SK-N-SH (cell line): ENCODE measurements around the gene PIH1D1. TPM values are rescaled to one million over a fixed set of nuclear protein-coding genes. Genes with fewer than 3 reads are reported as not detected.

Experiments
- CTCF ChIA-PET: fragments of 300-600, 350-600 bp; formaldehyde crosslinking; extraction: SDS; loops from one replicate; lab custom pipeline; 2021; lab: Yijun Ruan, JAX
- POLR2A ChIA-PET: fragments of 350-600 bp; sonication (Branson Sonifier 250); formaldehyde crosslinking; extraction: SDS; loops from one replicate; lab custom pipeline; 2020; ENCODE audit warnings: antibody characterized with exemption, inconsistent platforms; lab: Yijun Ruan, JAX
- DNase-seq: peaks from one replicate; pipeline ENCODE4 v3.0.0; 2012
- H2AFZ ChIP-seq: fragments of 200-600 bp; sonication (generic); 2 replicates; pipeline ENCODE4 v1.8.1; 2016; ENCODE audit warnings: antibody characterized with exemption, mild to moderate bottlenecking, low read depth
- H3F3A ChIP-seq: fragments of 200-600 bp; sonication (generic); replicated peaks from 2 replicates; pipeline ENCODE3; 2016; ENCODE audit warnings: antibody characterized with exemption, mild to moderate bottlenecking; ENCODE audit not compliant: insufficient read depth
- H3K27ac ChIP-seq, 2 experiments: fragments of 200-500 bp in 1 of 2; fragments of 200-600 bp in 1 of 2; sonication (Bioruptor generic) in 1 of 2; sonication (generic), shearing (Covaris generic) in 1 of 2; 2 replicates each; pipeline versions ENCODE4 v1.5.1 to v1.6.1; 2014 to 2016; ENCODE audit warnings: low read depth in 2 of 2, inconsistent platforms in 1 of 2, low read length in 1 of 2, mild to moderate bottlenecking in 1 of 2, mixed read lengths in 1 of 2
- H3K27me3 ChIP-seq: fragments of 200-600 bp; sonication (generic), shearing (Covaris generic); 2 replicates; pipeline ENCODE4 v1.6.1; 2016; ENCODE audit warnings: mixed run types; ENCODE audit not compliant: insufficient read depth
- H3K36me3 ChIP-seq, 2 experiments: fragments of 200-500 bp in 1 of 2; fragments of 200-600 bp in 1 of 2; sonication (Bioruptor generic) in 1 of 2; sonication (generic) in 1 of 2; replicated peaks in 1 of 2; 2 replicates each; pipeline versions ENCODE3 to v1.5.1; 2014 to 2016; ENCODE audit warnings: low read length in 1 of 2, mild to moderate bottlenecking in 1 of 2; ENCODE audit not compliant: insufficient read depth in 2 of 2, control insufficient read depth in 1 of 2
- H3K4me1 ChIP-seq, 2 experiments: fragments of 200-500 bp in 1 of 2; fragments of 200-600 bp in 1 of 2; sonication (Bioruptor generic) in 1 of 2; sonication (generic), shearing (Covaris generic) in 1 of 2; 2 replicates each; pipeline versions ENCODE4 v1.5.1 to v1.6.1; 2014 to 2016; ENCODE audit warnings: low read depth in 1 of 2, low read length in 1 of 2, mixed run types in 1 of 2; ENCODE audit not compliant: insufficient read depth in 2 of 2, control insufficient read depth in 1 of 2
- H3K4me2 ChIP-seq: fragments of 200-600 bp; sonication (generic), shearing (Covaris generic); 2 replicates; pipeline ENCODE4 v1.6.1; 2017; ENCODE audit warnings: mixed run types
- H3K4me3 ChIP-seq, 2 experiments: fragments of 200-500 bp in 1 of 2; fragments of 200-600 bp in 1 of 2; sonication (Bioruptor generic) in 1 of 2; sonication (generic), shearing (Covaris generic) in 1 of 2; 2 replicates each; pipeline versions ENCODE4 v1.5.1 to v1.8.1; 2014 to 2016; ENCODE audit warnings: low read depth in 2 of 2, inconsistent platforms in 1 of 2, low read length in 1 of 2, mild to moderate bottlenecking in 1 of 2, mixed read lengths in 1 of 2, moderate library complexity in 1 of 2
- H3K79me2 ChIP-seq: fragments of 200-600 bp; sonication (generic); 2 replicates; pipeline ENCODE4 v1.8.1; 2017; ENCODE audit warnings: mild to moderate bottlenecking; ENCODE audit not compliant: insufficient read depth
- H3K9ac ChIP-seq: fragments of 200-600 bp; sonication (generic); 2 replicates; pipeline ENCODE4 v1.6.1; 2017; ENCODE audit warnings: mixed run types
- H3K9me2 ChIP-seq: fragments of 200-600 bp; sonication (generic); 2 replicates; pipeline ENCODE4 v1.6.1; 2017; ENCODE audit warnings: mixed run types
- H3K9me3 ChIP-seq: fragments of 200-600 bp; sonication (generic); 2 replicates; pipeline ENCODE4 v1.6.1; 2017; ENCODE audit warnings: mixed run types, mild to moderate bottlenecking, moderate library complexity
- H4K20me1 ChIP-seq: fragments of 200-600 bp; sonication (generic); 2 replicates; pipeline ENCODE4 v1.6.1; 2017; ENCODE audit warnings: mild to moderate bottlenecking, mixed run types; ENCODE audit not compliant: insufficient read depth
- EP300 ChIP-seq, 2 experiments: IDR thresholded peaks; 2 replicates each; pipeline versions ENCODE4 v1.4.0 to v1.6.1; 2012; ENCODE audit warnings: borderline replicate concordance in 1 of 2, low read depth in 1 of 2, low read length in 1 of 2
- EZH2phosphoT487 ChIP-seq: fragments of 200-600 bp; sonication (generic); IDR thresholded peaks from 2 replicates; pipeline ENCODE4 v1.6.1; 2017; ENCODE audit warnings: low read depth, mixed run types, mild to moderate bottlenecking, antibody characterized with exemption, moderate library complexity, borderline replicate concordance
- FOSL2 ChIP-seq: IDR thresholded peaks from 2 replicates; pipeline ENCODE4 v1.4.0; 2012; ENCODE audit warnings: low read depth, mild to moderate bottlenecking, moderate library complexity, borderline replicate concordance
- IRF3 ChIP-seq: fragments of 150-350 bp; IDR thresholded peaks from 2 replicates; pipeline ENCODE4 v1.6.1; 2016; ENCODE audit warnings: mild to moderate bottlenecking, low read depth, low read length
- JUND ChIP-seq: IDR thresholded peaks from 2 replicates; pipeline ENCODE4 v1.4.0; 2012
- MAX ChIP-seq: IDR thresholded peaks from 2 replicates; pipeline ENCODE4 v1.4.0; 2012; ENCODE audit warnings: low read depth
- MEF2A ChIP-seq: IDR thresholded peaks from 2 replicates; pipeline ENCODE4 v1.4.0; 2012; ENCODE audit warnings: low read depth, borderline replicate concordance
- NRF1 ChIP-seq: IDR thresholded peaks from 2 replicates; pipeline ENCODE4 v1.6.1; 2012; ENCODE audit warnings: low read depth, mild to moderate bottlenecking, low read length
- POLR2AphosphoS5 ChIP-seq: IDR thresholded peaks from 2 replicates; pipeline ENCODE4 v1.6.1; 2012; ENCODE audit warnings: low read depth, low read length
- RCOR1 ChIP-seq: fragments of 150-350 bp; IDR thresholded peaks from 2 replicates; pipeline ENCODE4 v1.6.1; 2017; ENCODE audit warnings: antibody characterized with exemption, low read length
- RXRA ChIP-seq: IDR thresholded peaks from 2 replicates; pipeline ENCODE4 v1.4.0; 2012; ENCODE audit warnings: low read depth, mild to moderate bottlenecking, borderline replicate concordance
- SIN3A ChIP-seq: IDR thresholded peaks from 2 replicates; pipeline ENCODE4 v1.6.1; 2012; ENCODE audit warnings: low read depth, mild to moderate bottlenecking, low read length, moderate library complexity, borderline replicate concordance
- TCF12 ChIP-seq: IDR thresholded peaks from 2 replicates; pipeline ENCODE4 v1.4.0; 2012
- YY1 ChIP-seq: IDR thresholded peaks from 2 replicates; pipeline ENCODE4 v1.4.0; 2012; ENCODE audit warnings: low read depth, mild to moderate bottlenecking
- ZBTB33 ChIP-seq: IDR thresholded peaks from 2 replicates; pipeline ENCODE4 v1.4.0; 2012; ENCODE audit warnings: low read depth, borderline replicate concordance
- WGBS: methylation state at CpG from one replicate; pipeline ENCODE4 v1.1.6; 2017; ENCODE audit warnings: low lambda C conversion rate; 5-methylcytosine and 5-hydroxymethylcytosine counted together
- polyA plus RNA-seq, 3 experiments: library from polyadenylated mRNA; depleted of rRNA; stranded (reverse); fragments of >200 nt; gene quantifications; 2 replicates each; pipeline ENCODE4 v1.2.3, GENCODE V29; 2012
- TF ChIP-seq, protein P1 (sequence below): fragments of 150-350 bp; IDR thresholded peaks from 2 replicates; pipeline ENCODE4 v1.6.1; 2017; ENCODE audit warnings: antibody characterized with exemption, low read length, low read depth, borderline replicate concordance
- TF ChIP-seq, protein P2 (sequence below): IDR thresholded peaks from 2 replicates; pipeline ENCODE4; 2012

PIH1D1 gene
- polyA plus RNA-seq, 1 of the 3 experiments (the other 2 are of a cell fraction), result 157 TPM

DNA sequence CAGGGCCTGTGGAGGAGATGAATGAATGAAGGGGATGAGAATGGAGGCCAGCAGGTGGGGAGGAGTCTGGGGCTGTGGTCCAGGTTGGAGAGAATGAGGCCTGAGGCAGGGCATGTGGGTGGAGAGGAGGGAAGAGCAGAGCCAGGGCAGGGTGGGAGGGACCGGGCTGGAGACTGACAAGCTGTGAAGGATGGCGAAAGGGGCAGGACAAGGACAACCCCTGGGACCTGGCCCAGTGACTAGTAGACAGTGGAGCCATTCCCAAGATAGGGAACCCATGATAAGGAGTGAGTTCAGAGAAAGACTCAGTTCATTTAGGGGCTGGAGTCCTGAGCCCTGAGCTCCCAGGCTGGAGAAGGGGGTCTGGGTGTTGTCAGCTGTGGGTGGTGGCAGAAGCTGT is 31.4 kb downstream of the PIH1D1 start:
- Histone ChIP-seq H3K79me2 (no peaks in the 10 kb centered on the region), H2AFZ (no peak overlapping the region), H4K20me1 (no peaks in the 10 kb centered on the region), H3K27me3 (peaks cover 89% of the 10 kb centered on the region), H3K36me3 (no peaks in the 10 kb centered on the region), H3K4me1 (peaks cover 0 to 4% of the 10 kb centered on the region in 2 experiments; a peak in 2 of 4 replicates), H3K9me2 (no peaks in the 10 kb centered on the region), H3K4me2 (no peak overlapping the region), H3K4me3 (no peak overlapping the region), H3K9me3 (no peaks in the 10 kb centered on the region), H3K9ac (no peak overlapping the region), H3K27ac (no peak overlapping the region), H3F3A (peaks cover 11% of the 10 kb centered on the region)
- TF ChIP-seq MEF2A (no peak), EZH2phosphoT487 (no peak), ZBTB33 (no peak), EP300 (IDR thresholded peaks at IDR 0.05; ENCODE audit: borderline replicate concordance in 1 of 2, low read depth in 1 of 2, low read length in 1 of 2) (no peak), NRF1 (no peak), RCOR1 (no peak), FOSL2 (no peak), POLR2AphosphoS5 (no peak), MAX (no peak), JUND (no peak), SIN3A (no peak), YY1 (no peak)
- TF ChIP-seq, protein P1, sequence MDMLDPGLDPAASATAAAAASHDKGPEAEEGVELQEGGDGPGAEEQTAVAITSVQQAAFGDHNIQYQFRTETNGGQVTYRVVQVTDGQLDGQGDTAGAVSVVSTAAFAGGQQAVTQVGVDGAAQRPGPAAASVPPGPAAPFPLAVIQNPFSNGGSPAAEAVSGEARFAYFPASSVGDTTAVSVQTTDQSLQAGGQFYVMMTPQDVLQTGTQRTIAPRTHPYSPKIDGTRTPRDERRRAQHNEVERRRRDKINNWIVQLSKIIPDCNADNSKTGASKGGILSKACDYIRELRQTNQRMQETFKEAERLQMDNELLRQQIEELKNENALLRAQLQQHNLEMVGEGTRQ, result no peak
- POLR2A ChIA-PET, result interaction anchor here (1.0 kb wide), 1 partner anchor 32 kb away, joined by 3 read pairs; the partner anchor contains the start of gene PIH1D1
- DNase-seq, result no peak
- 79% methylated on average over 2 of the region's 2 CpGs for WGBS
- CTCF ChIA-PET, result interaction anchor here (0.9 to 17.5 kb wide), 7 partner anchors 10 to 195 kb away, joined by 3 to 108 read pairs (median 6); no protein-coding TSS in a partner anchor

DNA sequence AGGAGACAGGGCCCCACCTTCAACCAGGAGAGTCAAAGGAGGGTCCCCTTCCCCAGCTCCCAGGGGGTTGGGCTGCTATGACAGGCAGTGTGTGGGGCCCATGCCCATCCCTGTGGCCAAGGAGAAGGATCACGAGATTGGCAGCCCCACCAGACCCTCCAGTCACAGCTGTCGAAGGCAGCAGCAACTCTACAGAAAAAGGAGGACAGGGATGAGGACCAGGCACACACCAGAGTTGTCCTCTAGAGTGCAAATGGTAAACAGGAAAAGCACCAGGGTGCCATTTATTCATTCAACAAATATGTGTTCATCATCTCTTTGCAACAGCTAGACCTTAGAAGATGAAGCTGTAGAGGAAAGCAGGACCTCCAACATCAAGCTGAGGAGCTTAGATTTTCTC is 32.4 kb downstream of the PIH1D1 start:
- TF ChIP-seq, protein P2, sequence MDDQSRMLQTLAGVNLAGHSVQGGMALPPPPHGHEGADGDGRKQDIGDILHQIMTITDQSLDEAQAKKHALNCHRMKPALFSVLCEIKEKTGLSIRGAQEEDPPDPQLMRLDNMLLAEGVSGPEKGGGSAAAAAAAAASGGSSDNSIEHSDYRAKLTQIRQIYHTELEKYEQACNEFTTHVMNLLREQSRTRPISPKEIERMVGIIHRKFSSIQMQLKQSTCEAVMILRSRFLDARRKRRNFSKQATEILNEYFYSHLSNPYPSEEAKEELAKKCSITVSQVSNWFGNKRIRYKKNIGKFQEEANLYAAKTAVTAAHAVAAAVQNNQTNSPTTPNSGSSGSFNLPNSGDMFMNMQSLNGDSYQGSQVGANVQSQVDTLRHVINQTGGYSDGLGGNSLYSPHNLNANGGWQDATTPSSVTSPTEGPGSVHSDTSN, result no peak
- TF ChIP-seq RXRA (no peak), TCF12 (no peak), IRF3 (no peak), SIN3A (no peak), MAX (no peak), EP300 (IDR thresholded peaks at IDR 0.05; ENCODE audit: borderline replicate concordance in 1 of 2, low read depth in 1 of 2, low read length in 1 of 2) (no peak)
- TF ChIP-seq, protein P1, result no peak
- CTCF ChIA-PET, result interaction anchor here (0.8 to 17.5 kb wide), 6 partner anchors 10 to 273 kb away, joined by 3 to 108 read pairs (median 5); no protein-coding TSS in a partner anchor

More for the DNA sequence above, 32.4 kb downstream of the PIH1D1 start:
- peaks cover 7% of the 10 kb centered on the region for H3F3A ChIP-seq
- no peaks in the 10 kb centered on the region for H3K36me3 ChIP-seq
- no peaks in the 10 kb centered on the region for H3K9me2 ChIP-seq
- H3K4me1 ChIP-seq, result peaks cover 0 to 4% of the 10 kb centered on the region in 2 experiments; a peak in 2 of 4 replicates
- H3K9me3 ChIP-seq, result no peaks in the 10 kb centered on the region
- no peaks in the 10 kb centered on the region for H3K79me2 ChIP-seq
- WGBS, result 17% methylated on average over 1 of the region's 2 CpGs
- DNase-seq, result no peak
- POLR2A ChIA-PET, result no interaction called here
- H3K9ac ChIP-seq, result no peak overlapping the region
- no peaks in the 10 kb centered on the region for H4K20me1 ChIP-seq
- no peak overlapping the region for H3K4me2 ChIP-seq
- no peak overlapping the region for H3K27ac ChIP-seq
- peaks cover 78% of the 10 kb centered on the region for H3K27me3 ChIP-seq
- no peak overlapping the region for H3K4me3 ChIP-seq
- no peak overlapping the region for H2AFZ ChIP-seq
